Measurements from ENCODE around the gene ACSS1.

The ACSS1 gene

GRCh38 chr20:25077610-25078169 is 19.8 kb upstream of the ACSS1 start:
- DNase-seq = no peak

- DNase-seq = no peak
These were observed 19.0 kb upstream of the ACSS1 start for GRCh38 chr20:25076731-25077609.

GRCh38 chr20:25076201-25076600 is 18.3 kb upstream of the ACSS1 start:
- DNase-seq = no peak

- DNase-seq = no peak
These were observed 15.6 kb upstream of the ACSS1 start for GRCh38 chr20:25073544-25073943.

GRCh38 chr20:25072226-25072811 is 14.4 kb upstream of the ACSS1 start:
- DNase-seq = no peak

GRCh38 chr20:25071734-25072133 is 13.8 kb upstream of the ACSS1 start:
- no peak for DNase-seq

- no peak for DNase-seq
These were observed 13.0 kb upstream of the ACSS1 start for GRCh38 chr20:25070821-25071473.

- no peak for DNase-seq
These were observed 9.4 kb upstream of the ACSS1 start for GRCh38 chr20:25067102-25067987.

GRCh38 chr20:25066386-25066785 is 8.4 kb upstream of the ACSS1 start:
- no peak for DNase-seq

- DNase-seq = no peak
These were observed 7.8 kb upstream of the ACSS1 start for GRCh38 chr20:25065625-25066338.

- no peak for DNase-seq
These were observed 7.2 kb upstream of the ACSS1 start for GRCh38 chr20:25065072-25065624.

- no peak for DNase-seq
These were observed 6.7 kb upstream of the ACSS1 start for GRCh38 chr20:25064561-25065071.

- no peak for DNase-seq
These were observed 6.0 kb upstream of the ACSS1 start for GRCh38 chr20:25063981-25064380.

- no peak for DNase-seq
These were observed 5.6 kb upstream of the ACSS1 start for GRCh38 chr20:25063546-25063945.

GRCh38 chr20:25062841-25063240 is 4.9 kb upstream of the ACSS1 start:
- no peak for DNase-seq

GRCh38 chr20:25061821-25062530 is 4.0 kb upstream of the ACSS1 start:
- DNase-seq = no peak

GRCh38 chr20:25061103-25061799 is 3.3 kb upstream of the ACSS1 start:
- no peak for DNase-seq

- DNase-seq = no peak
These were observed 2.0 kb upstream of the ACSS1 start for GRCh38 chr20:25059866-25060465.

Data from NCI-H1436 (cell line).